Esophagus muscularis mucosa (tissue), 4 donors: ENCODE results near the gene FALEC. TPM values are rescaled to one million over a fixed set of nuclear protein-coding genes. Genes with fewer than 3 reads are reported as not detected.
A peak's percentile ranks its signal among the peaks of the same experiment; 100 is the strongest.
"Not testable (repeated sequence)": the region's sequence is repeated elsewhere in the genome, so short reads cannot be mapped to it uniquely, and the experiment has no call there.

Experiments
- DNase-seq: peaks from one replicate; pipeline ENCODE4 v3.0.0-alpha.2; 2017; ENCODE audit errors: extremely low spot score
- H3K27ac ChIP-seq, 4 donors: fragments of 200-600 bp; sonication (generic); replicated peaks in 1 of 4; 1 replicate in 3 of 4; 2 replicates in 1 of 4; pipeline ENCODE4 v1.5.1; 2016 to 2019; ENCODE audit warnings: mild to moderate bottlenecking in 1 of 4
- H3K27me3 ChIP-seq, 4 donors: fragments of 200-600 bp; sonication (generic); one replicate each; pipeline versions ENCODE4 v1.5.1 to v1.6.0; 2016 to 2019
- H3K36me3 ChIP-seq, 4 donors: fragments of 200-600 bp; sonication (generic); one replicate each; pipeline ENCODE4 v1.5.1; 2016 to 2019
- H3K4me1 ChIP-seq, 4 donors: fragments of 200-600 bp; sonication (generic); one replicate each; pipeline ENCODE4 v1.5.1; 2016 to 2019
- H3K4me3 ChIP-seq, 4 donors: fragments of 200-600 bp; sonication (generic); 1 replicate in 2 of 4; 2 replicates in 2 of 4; pipeline ENCODE4 v1.5.1; 2016 to 2019; ENCODE audit warnings: mild to moderate bottlenecking in 4 of 4, moderate library complexity in 1 of 4
- H3K9me3 ChIP-seq, 4 donors: fragments of 200-600 bp; sonication (generic); 1 replicate in 3 of 4; 2 replicates in 1 of 4; pipeline ENCODE4 v1.5.1; 2016 to 2019
- CTCF ChIP-seq, 3 experiments: fragments of 200-600 bp in 2 of 3; fragments of 450-650 bp in 1 of 3; sonication (generic) in 2 of 3; IDR thresholded peaks; one replicate each; pipeline ENCODE4 v1.5.1; 2017 to 2019; ENCODE audit warnings: antibody characterized with exemption in 3 of 3, mild to moderate bottlenecking in 2 of 3, moderate library complexity in 1 of 3
- EP300 ChIP-seq: sonication (generic); formaldehyde crosslinking; IDR thresholded peaks from one replicate; pipeline ENCODE4 v1.6.1; 2017; ENCODE audit warnings: antibody characterized with exemption
- POLR2A ChIP-seq: fragments of 450-650 bp; IDR thresholded peaks from one replicate; pipeline ENCODE4 v1.6.1; 2017; ENCODE audit warnings: antibody characterized with exemption, moderate library complexity, mild to moderate bottlenecking, low read depth
- POLR2AphosphoS5 ChIP-seq, 2 donors: sonication (generic); formaldehyde crosslinking; IDR thresholded peaks; one replicate each; pipeline ENCODE4 v1.6.1; 2017; ENCODE audit warnings: antibody characterized with exemption in 2 of 2
- WGBS: methylation state at CpG from one replicate; pipeline ENCODE4 v1.1.5; 2018; 5-methylcytosine and 5-hydroxymethylcytosine counted together
- intact Hi-C: fragments of 100-400 bp; cut with DNase I; formaldehyde crosslinking; loops from one replicate; pipeline ENCODE4 v1.15.1; 2023
- total RNA-seq, 4 donors: library from RNA; depleted of rRNA; stranded (reverse); fragments of >200 nt; gene quantifications; one replicate each; pipeline versions ENCODE4 v1.1.0 to v1.2.1, GENCODE V29; 2016

Gene FALEC
- total RNA-seq, 4 donors from 2014 or later = not detected

DNA sequence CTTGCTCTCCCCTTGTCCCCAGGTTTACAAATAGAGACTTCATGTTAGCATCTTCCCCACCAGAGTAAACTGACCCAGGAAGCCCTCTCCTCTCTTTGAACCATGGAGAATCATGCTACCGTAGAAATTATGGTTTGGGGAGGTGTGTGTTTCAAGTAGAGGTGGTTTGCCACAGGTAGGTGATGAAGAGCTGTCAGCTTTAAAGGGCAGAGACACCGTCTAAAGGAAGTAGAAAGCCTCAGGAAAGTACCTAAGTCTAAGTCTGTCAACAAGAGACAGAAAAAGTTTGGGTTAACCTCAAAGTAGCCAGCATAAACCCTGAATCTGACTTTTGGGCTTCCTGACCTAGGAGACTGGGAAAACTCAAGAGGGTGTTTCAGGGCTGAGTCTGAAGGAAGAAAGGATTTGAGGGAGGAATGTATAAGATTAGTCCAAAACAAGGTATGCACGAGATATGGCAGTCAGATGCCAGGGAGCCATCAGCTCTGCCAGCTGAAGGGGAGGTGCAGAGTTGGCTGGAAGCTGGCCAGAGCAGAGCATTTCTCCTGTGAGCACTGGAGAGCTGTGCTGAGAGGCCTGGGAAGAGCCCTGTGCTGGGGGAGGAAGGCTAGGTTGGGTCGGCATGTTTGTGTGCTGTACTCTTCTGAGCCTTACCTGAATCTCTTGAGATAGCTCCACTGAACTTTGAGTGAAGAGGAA lies 47.9 kb downstream of the FALEC start:
- Histone ChIP-seq H3K9me3 (no peaks in the 10 kb centered on the region), H3K36me3 (peaks cover 0 to 5% (median under 1%) of the 10 kb centered on the region in 4 donors), H3K27ac (peak overlapping the region; percentile 93 to 100 (median 98)), H3K4me3 (peak overlapping the region in 3 of 4 donors; percentile 59 to 61 (median 61)), H3K4me1 (peaks cover 83 to 95% (median 91%) of the 10 kb centered on the region in 4 donors), H3K27me3 (no peaks in the 10 kb centered on the region)
- intact Hi-C loops = no loop called here
- WGBS = 31% methylated on average over 4 of the region's 4 CpGs
- no peak for DNase-seq
- no peak for TF ChIP-seq POLR2A
- TF ChIP-seq CTCF (IDR thresholded peaks at IDR 0.05) = no peak
- TF ChIP-seq EP300 = no peak
- TF ChIP-seq POLR2AphosphoS5 (IDR thresholded peaks at IDR 0.05) = no peak

GRCh38 chr1:150564051-150564991 lies 48.8 kb downstream of the FALEC start:
- no peak for DNase-seq
- Histone ChIP-seq H3K4me3 (peak overlapping the region in 2 of 4 donors; percentile 1 to 33), H3K4me1 (peaks cover 83 to 95% (median 91%) of the 10 kb centered on the region in 4 donors), H3K27me3 (no peaks in the 10 kb centered on the region), H3K9me3 (no peaks in the 10 kb centered on the region), H3K27ac (peak overlapping the region; percentile 93 to 100 (median 98)), H3K36me3 (peaks cover 0 to 2% (median under 1%) of the 10 kb centered on the region in 4 donors)
- intact Hi-C loops = no loop called here
- no peak for TF ChIP-seq POLR2AphosphoS5 (IDR thresholded peaks at IDR 0.05)
- TF ChIP-seq POLR2A = no peak
- TF ChIP-seq EP300 = no peak
- no peak for TF ChIP-seq CTCF (IDR thresholded peaks at IDR 0.05)
- 73% methylated on average over 5 of the region's 5 CpGs for WGBS

- H3K9me3 ChIP-seq, intact Hi-C loops, H3K27me3 ChIP-seq, H3K4me3 ChIP-seq, DNase-seq: not testable (repeated sequence)
- H3K36me3 ChIP-seq = peaks cover 0 to 12% (median 3%) of the 10 kb centered on the region in 4 donors
- peaks cover 83 to 95% (median 91%) of the 10 kb centered on the region in 4 donors for H3K4me1 ChIP-seq
- 84% methylated on average over 14 of the region's 14 CpGs for WGBS
- peak overlapping the region; percentile 93 to 100 (median 98) for H3K27ac ChIP-seq
These were observed 49.9 kb downstream of the FALEC start for GRCh38 chr1:150565240-150565991.

DNA sequence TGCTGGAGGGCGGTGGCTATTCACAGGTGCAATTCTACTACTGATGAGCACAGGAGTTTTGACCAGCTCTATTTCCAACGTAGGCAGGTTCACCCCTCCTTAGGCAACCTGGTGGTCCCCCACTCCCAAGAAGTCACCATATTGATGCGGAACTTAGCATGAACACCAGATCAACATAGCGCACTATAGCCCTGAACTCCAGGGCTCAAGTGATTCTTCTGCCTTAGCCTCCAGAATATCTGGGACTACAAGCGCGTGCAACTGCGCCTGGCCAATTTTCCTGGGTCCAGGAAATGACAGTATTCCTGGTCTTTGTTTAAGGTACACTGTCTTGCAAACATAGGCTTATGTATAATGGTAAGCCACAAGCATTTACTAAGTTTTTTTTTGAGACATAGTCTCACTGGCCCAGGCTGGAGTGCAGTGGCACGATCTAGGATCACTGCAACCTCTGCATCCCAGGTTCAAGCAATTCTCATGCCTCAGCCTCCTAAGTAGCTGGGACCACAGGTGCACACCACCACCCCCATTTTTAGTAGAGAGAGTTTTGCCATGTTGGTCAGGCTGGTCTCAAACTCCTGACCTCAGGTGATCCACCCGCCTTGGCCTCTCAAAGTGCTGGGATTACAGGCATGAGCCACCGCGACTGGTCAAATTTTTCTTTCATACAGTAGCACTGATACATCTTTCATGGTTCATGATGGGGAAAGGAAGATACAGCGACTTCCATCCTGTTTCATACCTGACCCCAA lies 51.2 kb downstream of the FALEC start:
- H3K4me3 ChIP-seq = peak overlapping the region; percentile 45 to 53 (median 51)
- H3K9me3 ChIP-seq = no peaks in the 10 kb centered on the region
- no peak for TF ChIP-seq CTCF (IDR thresholded peaks at IDR 0.05)
- no peak for TF ChIP-seq EP300
- TF ChIP-seq POLR2AphosphoS5 (IDR thresholded peaks at IDR 0.05) = peak in 1 of 2 donors; percentile 27
- peak overlapping the region; percentile 93 to 100 (median 98) for H3K27ac ChIP-seq
- peaks cover 93 to 100% (median 98%) of the 10 kb centered on the region in 4 donors for H3K4me1 ChIP-seq
- 76% methylated on average over 12 of the region's 12 CpGs for WGBS
- H3K27me3 ChIP-seq = no peaks in the 10 kb centered on the region
- DNase-seq = no peak
- intact Hi-C loops = no loop called here
- H3K36me3 ChIP-seq = peaks cover 0 to 26% (median 12%) of the 10 kb centered on the region in 4 donors
